Central memory CD4-positive, alpha-beta T cell (primary cell): ENCODE results near the gene RAVER1.
"Not testable (repeated sequence)": the region's sequence is repeated elsewhere in the genome, so short reads cannot be mapped to it uniquely, and the experiment has no call there.

Experiments used
- DNase-seq: peaks from one replicate; pipeline ENCODE4 v3.0.0; 2022
- total RNA-seq, 3 experiments: gene quantifications; one replicate each; lab custom pipeline; 2026; lab: John Stamatoyannopoulos, UW

The RAVER1 gene, protein sequence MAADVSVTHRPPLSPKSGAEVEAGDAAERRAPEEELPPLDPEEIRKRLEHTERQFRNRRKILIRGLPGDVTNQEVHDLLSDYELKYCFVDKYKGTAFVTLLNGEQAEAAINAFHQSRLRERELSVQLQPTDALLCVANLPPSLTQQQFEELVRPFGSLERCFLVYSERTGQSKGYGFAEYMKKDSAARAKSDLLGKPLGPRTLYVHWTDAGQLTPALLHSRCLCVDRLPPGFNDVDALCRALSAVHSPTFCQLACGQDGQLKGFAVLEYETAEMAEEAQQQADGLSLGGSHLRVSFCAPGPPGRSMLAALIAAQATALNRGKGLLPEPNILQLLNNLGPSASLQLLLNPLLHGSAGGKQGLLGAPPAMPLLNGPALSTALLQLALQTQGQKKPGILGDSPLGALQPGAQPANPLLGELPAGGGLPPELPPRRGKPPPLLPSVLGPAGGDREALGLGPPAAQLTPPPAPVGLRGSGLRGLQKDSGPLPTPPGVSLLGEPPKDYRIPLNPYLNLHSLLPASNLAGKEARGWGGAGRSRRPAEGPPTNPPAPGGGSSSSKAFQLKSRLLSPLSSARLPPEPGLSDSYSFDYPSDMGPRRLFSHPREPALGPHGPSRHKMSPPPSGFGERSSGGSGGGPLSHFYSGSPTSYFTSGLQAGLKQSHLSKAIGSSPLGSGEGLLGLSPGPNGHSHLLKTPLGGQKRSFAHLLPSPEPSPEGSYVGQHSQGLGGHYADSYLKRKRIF
- 34.8 to 64.4 (median 56.3) reads per million in 3 experiments for total RNA-seq

DNA sequence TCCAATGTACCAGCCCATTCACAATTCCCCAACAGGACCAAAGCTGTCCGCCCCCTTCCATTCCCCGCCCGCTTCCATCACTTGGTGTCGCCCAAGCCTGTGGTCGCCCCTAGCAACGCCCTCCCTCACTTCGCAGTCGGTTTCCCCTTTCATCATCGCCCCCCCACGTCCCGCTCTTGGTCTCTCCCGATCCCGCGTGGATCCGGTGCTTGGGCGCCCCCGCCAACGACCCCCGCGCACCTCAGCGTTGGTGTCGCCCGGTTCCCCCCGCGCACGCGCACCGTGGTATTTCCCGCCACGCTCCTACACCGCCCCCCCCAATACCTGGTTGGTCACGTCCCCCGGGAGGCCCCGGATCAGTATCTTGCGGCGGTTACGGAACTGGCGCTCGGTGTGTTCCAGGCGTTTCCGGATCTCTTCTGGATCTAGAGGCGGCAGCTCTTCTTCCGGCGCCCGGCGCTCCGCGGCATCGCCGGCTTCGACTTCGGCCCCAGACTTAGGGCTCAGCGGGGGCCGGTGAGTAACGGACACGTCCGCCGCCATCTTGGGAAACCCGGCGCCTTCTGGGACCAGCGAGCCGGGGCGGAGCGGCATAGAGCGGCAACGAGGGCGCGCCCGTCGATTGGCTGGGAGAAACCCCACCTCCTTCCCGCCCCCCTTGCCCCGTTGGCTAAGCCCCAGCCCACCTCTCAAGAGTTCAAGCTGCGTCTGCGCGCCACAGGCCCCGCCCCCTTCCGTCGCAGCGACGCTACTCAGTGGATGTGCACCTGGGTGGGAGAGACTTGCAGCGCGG is at the start of gene RAVER1:
Gene RAVER1, minus strand, starts transcription at position 565 of the 793 bp plus-strand sequence. Its CDS starts 22 bp downstream, at position 543.
- DNase-seq, result peak; percentile 97

DNA sequence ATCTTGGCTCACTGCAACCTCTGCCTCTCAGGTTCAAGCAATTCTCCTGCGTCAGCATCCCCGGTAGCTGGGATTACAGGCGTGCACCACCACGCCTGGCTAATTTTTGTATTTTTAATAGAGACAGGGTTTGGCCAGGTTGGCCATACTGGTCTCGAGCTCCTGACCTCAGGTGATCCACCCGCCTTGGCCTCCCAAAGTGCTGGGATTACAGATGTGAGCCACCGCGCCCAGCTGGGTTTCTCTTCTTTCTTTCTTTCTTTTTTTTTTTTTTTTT is 49.8 kb upstream of the RAVER1 start:
- DNase-seq, result not testable (repeated sequence)

DNA sequence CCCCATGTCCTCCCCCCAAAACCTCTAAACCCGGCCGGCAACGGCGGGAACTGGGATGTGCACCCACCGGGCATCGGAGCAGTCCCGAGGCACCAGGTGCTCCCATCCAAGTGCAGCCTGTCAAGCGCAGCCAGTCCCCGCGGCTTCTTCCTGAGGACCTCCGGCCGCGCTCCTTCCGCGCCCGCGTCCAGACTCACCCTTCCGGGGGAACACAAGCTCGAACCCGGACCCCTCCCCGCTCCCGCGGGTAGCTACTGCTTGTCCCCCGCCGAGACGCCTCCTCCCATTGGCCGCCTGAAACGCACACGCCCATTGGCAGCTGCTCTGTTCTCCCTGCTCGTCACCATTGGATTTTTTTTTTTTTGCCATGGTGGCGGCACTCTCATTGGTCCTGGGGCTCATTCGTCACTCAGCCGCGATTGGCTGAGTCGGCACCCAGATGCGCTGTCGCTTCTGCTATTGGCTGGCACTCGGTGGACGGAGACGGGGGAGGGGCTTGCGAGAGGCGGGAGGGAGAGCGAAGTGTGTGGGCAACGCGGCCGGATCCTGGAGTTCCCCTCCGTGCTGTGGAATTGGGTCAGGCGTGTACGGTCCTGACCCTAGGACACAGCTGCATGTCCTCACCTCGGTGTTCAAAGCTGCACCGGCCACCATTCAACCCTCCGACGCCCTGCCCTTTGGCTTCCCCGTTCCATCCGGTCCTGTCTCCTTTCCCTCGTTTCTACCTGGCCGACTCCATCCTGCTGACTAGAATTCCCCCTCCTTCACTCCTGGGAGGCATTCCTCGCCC is 47.2 kb upstream of the RAVER1 start, which contains the start of gene TYK2:
Gene TYK2, minus strand, starts transcription at position 260 of the 790 bp plus-strand sequence. CDS start 2,166 bp downstream, outside the sequence.
- peak; percentile 97 for DNase-seq

DNA sequence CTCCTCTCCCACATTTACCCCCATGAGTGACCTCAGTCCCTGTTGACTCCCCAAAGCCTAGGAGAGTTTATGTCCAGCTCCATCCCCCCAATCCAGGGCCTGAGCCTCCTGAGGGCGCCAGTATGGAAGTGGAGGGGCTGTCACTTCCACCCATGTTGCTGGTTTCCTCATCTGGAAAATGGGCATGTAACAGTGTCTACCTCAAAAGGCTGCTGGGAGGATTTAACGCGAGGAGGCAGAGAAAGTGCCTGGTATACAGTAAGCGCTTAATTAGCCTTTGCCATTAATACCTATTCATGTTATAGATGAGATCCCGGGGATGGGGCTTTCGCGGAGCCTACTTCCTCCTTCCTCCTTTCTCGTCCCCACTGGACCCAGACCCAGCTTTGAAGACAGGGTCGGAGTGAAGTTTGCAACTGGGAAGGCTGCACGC is 46.6 kb upstream of the RAVER1 start:
- DNase-seq, result no peak

DNA sequence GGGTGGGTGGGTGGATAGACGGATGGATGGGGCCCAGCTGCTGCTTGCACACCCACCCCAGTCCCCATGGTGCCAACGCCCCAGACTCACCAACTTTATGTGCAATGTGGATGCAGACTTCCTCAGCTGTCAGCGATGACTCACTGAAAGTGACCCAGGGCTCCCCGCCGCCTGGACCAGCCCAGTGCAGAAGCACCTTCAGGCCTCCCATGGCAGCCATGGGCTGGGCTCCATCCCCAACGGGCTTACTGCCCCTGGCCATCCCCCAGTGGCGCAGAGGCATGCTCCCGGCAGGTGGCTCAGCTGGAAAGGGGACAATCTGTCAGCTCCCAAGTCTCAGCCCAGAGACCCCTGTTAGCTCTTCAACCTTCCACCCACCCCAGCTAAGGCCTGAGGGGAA is 44.8 kb upstream of the RAVER1 start:
- DNase-seq, result no peak

DNA sequence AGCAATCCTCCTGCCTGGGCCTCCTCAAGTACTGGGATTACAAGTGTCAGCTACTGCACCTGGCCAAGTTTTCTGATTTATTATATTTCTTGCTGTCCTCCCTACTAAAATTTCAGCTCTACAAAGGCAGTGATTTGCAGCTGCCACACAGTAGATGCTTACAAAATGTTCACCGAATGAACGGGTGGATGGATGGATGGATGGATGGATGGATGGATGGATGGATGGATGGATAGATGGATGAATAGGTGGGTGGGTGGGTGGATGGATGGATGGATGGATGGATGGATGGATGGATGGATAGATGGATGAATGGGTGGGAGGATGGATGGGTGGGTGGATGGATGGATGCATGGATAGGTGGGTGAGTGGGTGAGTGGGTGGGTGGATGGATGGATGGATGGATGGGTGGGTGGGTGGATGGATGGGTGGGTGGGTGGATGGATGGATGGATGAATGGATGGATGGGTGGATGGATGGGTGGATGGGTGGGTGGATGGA is 43.9 kb upstream of the RAVER1 start:
- DNase-seq, result not testable (repeated sequence)

DNA sequence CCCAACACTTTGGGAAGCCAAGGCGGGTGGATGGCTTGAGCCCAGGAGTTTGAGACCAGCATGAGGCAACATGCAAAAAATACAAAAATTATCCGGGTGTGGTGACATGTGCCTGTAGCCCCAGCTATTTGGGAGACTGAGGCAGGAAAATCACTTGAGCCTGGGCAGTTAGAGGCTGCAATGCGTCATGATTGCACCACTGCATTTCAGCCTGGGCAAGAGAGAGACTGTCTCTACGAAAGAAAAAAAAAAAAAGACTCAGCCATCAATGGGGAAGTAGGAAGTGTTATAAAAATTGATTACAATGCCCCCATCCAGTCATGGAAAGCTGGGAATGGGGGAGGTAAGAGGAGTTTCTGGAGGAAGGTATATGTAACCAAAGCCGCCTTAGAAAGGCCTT is 41.6 kb upstream of the RAVER1 start:
- DNase-seq, result no peak

DNA sequence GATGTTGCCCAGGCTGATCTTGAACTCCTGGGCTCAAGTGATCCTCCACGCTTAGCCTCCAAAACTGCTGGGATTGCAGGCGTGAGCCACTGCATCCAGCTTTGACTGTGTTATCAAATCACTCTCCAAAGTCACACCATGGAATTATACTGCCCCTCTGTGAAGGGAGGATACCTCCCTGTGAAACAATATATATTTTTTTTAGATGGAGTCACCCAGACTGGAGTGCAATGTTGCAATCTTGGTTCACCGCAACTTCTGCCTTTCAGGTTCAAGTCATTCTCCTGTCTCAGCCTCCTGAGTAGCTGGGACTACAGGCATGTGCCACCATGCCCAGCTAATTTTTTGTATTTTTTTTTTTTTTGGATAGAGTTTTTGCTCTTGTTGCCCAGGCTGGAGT is 39.4 kb upstream of the RAVER1 start:
- no peak for DNase-seq

DNA sequence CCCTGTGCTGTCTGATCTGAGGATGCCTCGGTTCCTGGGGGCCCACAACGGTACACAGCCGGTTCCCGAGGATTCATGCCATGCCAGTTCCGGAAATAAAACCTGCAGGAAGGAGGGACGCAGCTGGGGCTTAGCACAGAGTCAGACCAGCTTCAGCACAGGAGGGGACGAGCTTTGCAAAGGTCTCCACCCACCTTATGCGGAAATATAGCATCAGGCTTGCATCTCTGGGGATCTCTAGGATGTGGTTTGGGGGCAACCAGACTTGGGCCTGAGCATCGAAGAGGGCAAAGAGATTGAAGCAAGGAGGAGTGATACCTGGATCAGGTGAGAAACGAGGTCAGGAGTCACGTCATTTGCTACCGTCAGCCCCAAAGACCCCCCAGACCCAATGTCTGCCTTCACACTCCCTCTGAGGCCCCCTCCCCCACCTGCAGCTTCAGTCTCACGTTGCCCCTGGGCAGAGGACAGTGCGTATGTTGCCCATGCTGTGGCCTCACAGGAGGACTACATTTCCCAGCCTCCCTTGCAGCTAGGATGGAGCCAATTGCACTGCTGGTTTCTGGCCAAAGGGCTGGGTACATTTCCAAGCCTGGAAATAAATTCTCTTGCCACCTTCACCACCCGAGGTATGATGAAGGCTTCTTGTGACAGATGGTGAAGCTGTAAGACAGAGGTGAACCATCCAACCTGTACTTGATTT is 34.9 kb upstream of the RAVER1 start:
- DNase-seq, result no peak

DNA sequence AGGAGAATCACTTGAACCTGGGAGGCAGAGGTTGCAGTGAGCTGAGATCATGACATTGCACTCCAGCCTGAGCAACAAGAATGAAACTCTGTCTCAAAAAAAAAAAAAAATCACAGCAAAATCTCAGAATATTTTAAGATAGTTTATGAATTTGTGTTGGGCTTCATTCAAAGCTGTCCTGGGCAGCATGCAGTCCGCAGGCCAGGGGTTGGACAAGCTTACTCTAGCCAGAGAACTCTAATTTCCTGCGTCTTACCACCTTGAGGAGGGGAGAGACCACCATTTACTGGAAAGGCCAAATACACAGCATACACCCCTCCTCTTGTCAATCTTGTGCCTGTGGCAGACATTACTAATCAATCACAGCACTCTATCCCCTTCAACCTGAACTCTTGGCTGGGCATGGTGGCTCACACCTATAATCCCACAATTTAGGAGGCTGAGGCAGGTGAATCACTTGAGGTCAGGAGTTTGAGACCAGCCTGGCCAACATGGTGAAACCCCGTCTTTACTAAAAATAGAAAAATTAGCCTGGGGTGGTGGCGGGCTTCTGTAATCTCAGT is 33.7 kb upstream of the RAVER1 start:
- not testable (repeated sequence) for DNase-seq

DNA sequence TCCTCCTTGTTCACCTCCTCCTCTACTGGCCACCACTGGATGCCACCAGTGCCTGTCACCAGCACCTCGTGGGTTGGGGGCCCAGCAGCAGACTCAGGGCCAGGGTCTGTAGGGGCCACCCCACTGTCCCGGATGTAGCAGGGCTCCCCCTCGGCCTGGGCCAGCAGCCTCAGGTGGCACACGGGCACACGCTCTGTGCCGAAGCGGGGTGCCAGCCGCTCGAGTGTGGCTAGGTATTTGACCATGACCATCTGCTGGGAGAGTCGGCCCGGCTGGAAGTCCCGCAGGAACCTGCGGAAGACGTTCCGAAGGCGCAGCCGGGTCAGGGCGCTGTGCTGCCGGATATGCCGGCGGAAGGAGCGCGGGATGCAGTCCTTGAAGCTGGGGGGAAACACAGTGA is 32.2 kb upstream of the RAVER1 start:
- DNase-seq, result no peak

DNA sequence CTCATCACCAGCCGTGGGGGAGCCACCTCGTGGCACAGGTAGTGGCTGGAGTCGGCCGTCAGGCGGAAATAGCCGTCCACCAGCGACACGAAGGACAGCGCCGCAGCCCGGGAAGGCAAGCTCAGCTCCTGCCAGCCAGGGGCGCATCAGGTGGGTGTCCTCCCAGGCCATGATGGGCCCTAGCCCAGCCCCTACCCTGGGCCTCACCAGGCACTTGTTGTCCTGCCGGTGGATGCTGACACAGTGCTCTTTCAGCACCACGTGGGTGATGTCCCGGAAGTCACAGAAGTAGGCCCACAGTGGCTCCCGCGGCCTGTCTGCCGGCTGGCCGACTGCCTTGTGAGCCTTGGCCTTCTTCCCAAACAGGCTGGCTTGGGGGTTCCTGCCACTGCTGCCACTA is 31.3 kb upstream of the RAVER1 start:
- DNase-seq, result no peak

DNA sequence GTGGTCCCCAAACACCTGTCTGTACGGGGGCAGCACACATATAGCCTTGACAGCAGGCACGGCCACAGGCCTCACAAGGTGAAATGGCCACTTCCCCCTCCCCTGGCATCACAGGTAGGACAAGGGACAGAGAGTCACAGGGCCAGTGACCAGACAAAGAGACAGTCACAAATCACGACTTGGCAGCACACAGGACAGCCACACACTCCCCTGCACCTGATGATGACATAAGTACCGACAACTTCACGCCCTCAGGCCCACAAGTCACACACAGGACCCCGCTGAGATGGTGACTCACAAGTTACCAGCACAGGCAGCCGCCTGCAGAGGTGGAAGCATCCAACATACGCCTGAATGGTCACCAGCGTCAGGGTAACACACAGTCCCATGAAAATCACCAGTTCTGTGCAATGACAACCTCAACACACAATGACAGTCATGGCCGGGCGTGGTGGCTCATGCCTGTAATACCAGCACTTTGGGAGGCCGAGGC is 30.5 kb upstream of the RAVER1 start:
- DNase-seq, result no peak

DNA sequence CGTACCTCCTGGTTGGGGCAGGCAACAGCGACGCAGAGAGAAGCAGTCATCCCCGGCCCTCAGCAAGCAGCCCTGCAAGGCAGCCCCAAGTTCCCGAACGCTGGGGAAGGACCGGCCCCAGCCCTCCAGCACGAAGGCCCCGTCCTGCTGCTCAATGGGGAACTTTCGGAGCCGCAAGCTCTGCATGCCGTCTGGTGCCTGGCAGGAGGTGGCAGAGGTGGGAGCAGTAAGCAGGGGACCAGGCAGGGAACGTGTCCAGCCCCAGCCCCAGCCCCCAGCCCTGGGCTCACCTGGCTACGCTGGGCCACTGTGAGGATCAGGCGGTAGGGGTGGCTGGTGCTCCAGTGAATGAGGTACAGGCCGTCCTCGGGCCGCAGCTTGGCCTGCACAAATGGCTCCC is 28.9 kb upstream of the RAVER1 start:
- no peak for DNase-seq

DNA sequence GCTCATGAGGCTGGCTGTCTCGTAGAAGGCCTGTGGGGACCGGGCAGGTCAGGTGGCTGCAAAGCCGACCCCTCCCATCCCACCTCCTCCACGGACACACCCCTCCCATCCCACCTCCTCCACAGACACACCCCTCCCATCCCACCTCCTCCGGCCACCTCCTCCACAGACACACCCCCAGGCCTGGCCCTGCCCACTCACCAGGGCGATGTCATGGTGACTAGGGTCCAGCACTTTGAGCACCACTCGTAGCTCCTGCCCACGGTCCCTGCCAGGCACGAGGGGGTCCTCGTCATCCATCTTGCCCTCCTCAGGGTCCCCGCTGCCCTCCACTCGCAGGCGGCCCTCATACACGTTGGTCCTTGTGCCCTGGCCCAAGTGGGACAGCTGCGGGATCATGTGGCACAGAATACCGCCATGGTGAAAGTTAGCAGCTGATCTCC is 28.3 kb upstream of the RAVER1 start:
- no peak for DNase-seq

DNA sequence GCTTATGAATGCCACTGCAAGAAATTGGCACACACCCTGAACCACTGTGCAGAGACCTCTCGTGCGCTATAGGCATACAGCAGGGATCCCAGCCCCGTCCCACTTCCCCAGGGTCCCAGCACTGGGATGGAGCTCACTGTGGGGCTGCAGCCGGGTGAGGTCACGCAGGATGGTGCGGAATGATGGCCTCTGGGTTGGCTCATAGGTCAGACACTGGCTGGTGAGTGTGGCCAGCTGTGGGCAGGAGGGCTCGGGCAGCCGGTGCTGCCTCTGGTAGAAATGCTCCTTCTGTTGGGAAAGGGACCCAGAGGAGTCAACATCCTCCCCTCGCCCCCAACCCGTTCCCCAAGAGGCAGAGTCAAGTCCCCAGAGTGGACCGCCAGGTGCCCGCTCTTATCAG is 23.1 kb upstream of the RAVER1 start:
- DNase-seq, result no peak

DNA sequence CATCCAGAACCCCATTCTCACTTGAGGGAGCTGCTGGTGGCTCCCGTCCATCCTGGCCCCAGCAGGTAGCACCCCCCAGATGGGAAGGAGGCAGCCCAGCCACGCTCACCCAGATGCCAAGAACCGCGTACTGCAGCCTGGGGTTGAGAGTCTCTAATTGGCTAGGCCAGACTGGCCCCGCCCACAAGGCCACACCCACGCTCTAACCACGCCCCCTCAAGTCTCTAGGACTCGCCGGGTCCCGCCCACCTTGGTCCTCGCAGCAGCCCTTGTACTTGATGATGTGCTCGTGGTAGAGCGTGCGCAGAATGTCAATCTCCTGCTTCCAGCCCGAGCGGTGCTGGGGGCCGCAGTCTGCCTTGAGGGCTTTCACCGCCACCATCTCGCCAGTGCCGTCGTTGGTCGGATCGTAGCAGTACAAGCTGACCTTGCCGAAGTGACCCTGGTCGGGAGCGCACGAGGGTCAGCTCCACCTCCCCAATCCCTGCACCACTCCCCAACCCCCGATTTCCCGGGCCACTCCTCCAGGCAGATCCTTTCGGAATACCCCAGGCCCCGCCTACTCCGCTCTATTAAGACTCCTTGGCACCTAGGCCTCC is 20.6 kb upstream of the RAVER1 start:
- DNase-seq, result no peak

DNA sequence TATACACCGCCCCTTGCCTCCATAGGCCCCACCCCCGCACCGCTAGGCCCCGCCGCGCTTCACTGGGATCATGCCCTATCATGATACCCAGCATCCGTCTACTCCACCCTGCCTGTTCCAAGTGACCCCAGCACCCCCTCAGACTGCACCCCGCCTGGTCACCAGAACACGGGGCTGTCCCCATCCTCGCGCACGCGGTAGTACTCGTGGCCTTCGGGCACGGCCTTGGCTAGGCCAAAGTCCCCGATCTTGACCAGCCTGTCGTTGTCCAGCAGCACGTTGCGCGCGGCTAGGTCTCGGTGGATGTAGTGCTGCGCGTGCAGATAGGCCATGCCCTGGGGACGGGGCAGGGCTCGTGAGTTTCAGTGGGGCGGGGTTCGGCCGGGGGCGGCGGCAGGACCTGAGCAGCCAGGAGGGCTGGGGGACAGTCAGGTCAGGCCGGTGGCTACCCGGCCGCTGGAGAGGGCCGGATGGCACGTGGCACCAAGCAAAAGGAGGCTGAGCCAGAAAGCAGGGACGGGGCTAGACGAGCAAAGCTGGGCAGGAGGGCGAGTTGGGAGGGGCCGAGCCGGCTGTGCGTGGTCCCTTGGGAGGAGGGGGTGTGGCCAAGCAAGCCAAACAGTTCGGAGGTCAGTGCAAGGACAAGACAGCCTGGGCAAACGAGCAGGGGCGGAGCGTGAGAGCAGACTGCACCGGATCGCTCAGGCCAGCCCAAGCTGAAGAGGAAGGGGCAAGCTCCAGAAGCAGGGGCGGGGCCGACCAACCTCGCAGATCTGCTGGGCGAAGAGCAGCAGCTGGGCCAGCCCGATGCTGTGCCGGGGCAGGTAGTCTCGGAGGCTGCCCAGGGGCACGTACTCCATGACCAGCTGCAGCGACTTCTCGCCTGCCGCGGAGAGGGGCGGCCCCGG is 19.7 kb upstream of the RAVER1 start:
- DNase-seq, result no peak

DNA sequence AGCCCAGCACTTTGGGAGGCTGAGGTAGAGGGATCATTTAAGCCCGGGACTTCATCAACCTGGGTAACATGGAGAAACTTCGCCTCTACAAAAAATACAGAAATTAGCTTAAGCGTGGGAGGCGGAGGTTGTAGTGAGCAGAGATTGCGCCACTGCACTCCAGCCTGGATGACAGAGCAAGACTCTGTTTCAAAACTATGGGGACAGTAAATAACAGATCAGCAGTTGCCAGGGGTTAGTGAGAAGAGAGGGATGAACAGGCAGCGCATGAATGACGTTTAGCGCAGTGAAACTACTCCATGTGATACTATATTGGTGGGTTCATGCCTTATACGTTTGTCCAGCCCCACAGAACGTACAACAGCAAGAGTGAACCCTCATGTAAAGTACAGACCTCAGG is 13.2 kb upstream of the RAVER1 start:
- no peak for DNase-seq
